IPS-15b (cell line): ENCODE data around the gene STK25.

Source experiments
- H3K27me3 ChIP-seq: one replicate; pipeline ENCODE4 v1.6.1; 2013; ENCODE audit warnings: low read length; ENCODE audit not compliant: control insufficient read depth, insufficient read depth
- H3K36me3 ChIP-seq: one replicate; pipeline ENCODE4 v1.6.1; 2013; ENCODE audit warnings: low read length; ENCODE audit not compliant: control insufficient read depth, insufficient read depth
- H3K4me1 ChIP-seq: one replicate; pipeline ENCODE4 v1.6.1; 2013; ENCODE audit warnings: mild to moderate bottlenecking, low read length; ENCODE audit not compliant: control insufficient read depth, insufficient read depth
- H3K4me3 ChIP-seq: one replicate; pipeline ENCODE4 v1.5.1; 2013; ENCODE audit warnings: low read depth, low read length
- H3K9ac ChIP-seq: one replicate; pipeline ENCODE4 v1.6.1; 2013; ENCODE audit warnings: low read depth, mild to moderate bottlenecking, low read length
- H3K9me3 ChIP-seq: one replicate; pipeline ENCODE4 v1.6.1; 2013; ENCODE audit warnings: mild to moderate bottlenecking, low read length; ENCODE audit not compliant: control insufficient read depth, insufficient read depth

Gene STK25

DNA sequence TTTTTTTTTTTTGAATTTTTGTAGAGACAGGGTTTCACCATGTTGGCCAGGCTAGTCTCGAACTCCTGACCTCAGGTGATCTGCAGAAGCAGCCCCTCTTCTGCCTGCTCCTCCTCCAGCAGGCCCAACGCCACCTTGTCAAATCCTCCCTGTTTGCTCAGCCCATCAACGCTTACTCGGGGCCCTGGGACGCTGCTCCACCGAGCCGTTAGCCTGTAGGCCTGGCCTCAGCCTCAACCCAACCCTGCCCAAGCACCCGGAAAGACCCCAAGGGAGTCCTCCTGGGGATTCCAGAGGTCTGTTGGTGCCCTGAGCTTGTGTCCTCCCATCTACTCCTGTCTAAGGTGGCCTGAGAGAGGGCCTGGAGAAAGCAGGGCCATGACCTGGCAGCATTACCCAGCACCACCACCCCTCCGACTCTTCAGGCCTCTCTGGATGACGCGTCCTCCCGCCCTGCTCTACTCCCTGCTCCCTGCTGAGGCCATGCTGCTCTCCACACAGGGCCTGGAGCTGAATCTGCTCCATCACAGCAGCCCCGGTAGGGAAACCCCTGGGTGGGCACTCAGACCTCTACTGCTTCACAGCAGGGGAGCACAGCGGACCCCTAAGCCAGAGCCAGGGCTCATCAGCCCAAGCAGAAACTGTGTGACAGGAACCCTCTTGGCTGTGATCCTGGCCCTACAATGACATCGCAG is 3.2 kb downstream of the STK25 start:
- no peaks in the 10 kb centered on the region for H3K9me3 ChIP-seq
- no peak overlapping the region for H3K4me3 ChIP-seq
- H3K9ac ChIP-seq = peak overlapping the region; percentile 8
- H3K4me1 ChIP-seq = peaks cover 4% of the 10 kb centered on the region
- H3K27me3 ChIP-seq = peaks cover 7% of the 10 kb centered on the region
- peaks cover 22% of the 10 kb centered on the region for H3K36me3 ChIP-seq

DNA sequence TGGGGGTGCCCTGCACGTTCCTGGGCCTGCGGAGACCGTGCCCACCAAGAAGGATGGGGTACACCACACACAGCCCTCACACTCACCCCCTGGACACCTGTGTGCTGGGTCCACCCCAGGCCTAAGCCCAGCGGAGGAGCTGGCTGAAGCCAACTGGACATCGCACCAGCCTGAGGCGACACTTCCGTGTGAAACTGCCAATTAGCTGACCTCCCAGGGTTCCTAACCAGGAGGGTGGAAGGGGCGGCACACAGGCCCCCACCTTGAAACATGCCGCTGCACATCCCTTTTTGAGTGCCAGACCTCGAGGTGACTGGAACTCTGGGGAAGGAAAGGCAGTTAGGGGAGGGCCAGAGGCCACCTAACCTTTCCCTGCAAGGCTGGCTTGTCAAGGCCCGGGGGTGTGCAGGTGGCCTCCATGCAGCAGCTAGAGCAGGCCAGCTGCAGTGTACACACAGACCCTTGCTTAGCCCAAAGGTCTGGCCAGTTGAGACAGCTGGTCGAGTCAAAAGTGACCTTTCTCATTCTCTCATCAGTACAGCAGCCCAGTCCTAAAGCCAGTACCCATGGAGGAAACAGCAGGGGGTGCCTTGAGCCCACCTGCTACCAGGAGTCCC is 4.5 kb downstream of the STK25 start:
- H3K9me3 ChIP-seq = no peaks in the 10 kb centered on the region
- no peak overlapping the region for H3K4me3 ChIP-seq
- H3K4me1 ChIP-seq = peaks cover 4% of the 10 kb centered on the region
- peaks cover 33% of the 10 kb centered on the region for H3K36me3 ChIP-seq
- no peak overlapping the region for H3K9ac ChIP-seq
- H3K27me3 ChIP-seq = no peaks in the 10 kb centered on the region

DNA sequence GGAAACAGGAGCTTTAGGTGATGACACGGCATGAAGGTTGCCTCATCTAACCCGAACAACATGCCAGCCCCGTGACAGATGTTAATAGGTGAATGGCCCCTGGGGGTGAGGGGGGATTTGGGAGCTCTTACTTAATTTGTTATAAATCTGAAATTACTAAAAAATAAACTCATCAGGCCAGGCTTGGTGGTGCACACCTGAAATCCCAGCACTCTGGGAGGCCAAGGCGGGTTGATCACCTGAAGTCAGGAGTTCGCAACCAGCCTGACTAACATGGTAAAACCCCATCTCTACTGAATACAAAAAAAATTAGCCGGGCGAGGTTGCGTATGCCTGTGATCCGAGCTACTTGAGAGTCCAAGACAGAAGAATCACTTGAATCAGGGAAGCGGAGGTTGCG is 6.1 kb downstream of the STK25 start:
- H3K4me3 ChIP-seq = no peak overlapping the region
- H3K27me3 ChIP-seq = no peaks in the 10 kb centered on the region
- peaks cover 4% of the 10 kb centered on the region for H3K4me1 ChIP-seq
- H3K36me3 ChIP-seq = peaks cover 47% of the 10 kb centered on the region
- no peaks in the 10 kb centered on the region for H3K9me3 ChIP-seq
- H3K9ac ChIP-seq = no peak overlapping the region

DNA sequence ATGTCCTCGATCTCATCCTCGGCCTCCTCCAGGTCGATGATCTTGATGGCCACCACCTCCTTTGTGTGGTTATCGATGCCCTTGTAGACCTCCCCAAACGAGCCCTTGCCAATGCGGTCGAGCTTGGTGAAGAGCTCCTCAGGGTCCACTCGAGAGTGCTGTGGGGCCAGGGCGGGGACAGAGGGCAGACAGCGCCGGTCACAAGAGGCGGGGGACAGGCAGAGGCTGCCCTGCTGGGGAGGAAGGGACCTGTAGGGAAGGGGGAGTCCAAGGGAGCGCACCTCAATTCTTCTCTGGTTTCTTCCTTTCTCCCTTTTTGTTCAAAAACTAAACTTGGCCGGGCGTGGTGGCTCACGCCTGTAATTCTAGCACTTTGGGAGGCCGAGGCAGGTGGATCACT is 6.8 kb downstream of the STK25 start:
- Histone ChIP-seq H3K4me3 (no peak overlapping the region), H3K4me1 (peaks cover 4% of the 10 kb centered on the region), H3K36me3 (peaks cover 54% of the 10 kb centered on the region), H3K9me3 (no peaks in the 10 kb centered on the region), H3K9ac (no peak overlapping the region), H3K27me3 (no peaks in the 10 kb centered on the region)

GRCh38 chr2:241501099-241501541 is 7.3 kb downstream of the STK25 start:
- peaks cover 4% of the 10 kb centered on the region for H3K4me1 ChIP-seq
- no peak overlapping the region for H3K4me3 ChIP-seq
- no peak overlapping the region for H3K9ac ChIP-seq
- H3K36me3 ChIP-seq = peaks cover 59% of the 10 kb centered on the region
- H3K9me3 ChIP-seq = no peaks in the 10 kb centered on the region
- no peaks in the 10 kb centered on the region for H3K27me3 ChIP-seq

DNA sequence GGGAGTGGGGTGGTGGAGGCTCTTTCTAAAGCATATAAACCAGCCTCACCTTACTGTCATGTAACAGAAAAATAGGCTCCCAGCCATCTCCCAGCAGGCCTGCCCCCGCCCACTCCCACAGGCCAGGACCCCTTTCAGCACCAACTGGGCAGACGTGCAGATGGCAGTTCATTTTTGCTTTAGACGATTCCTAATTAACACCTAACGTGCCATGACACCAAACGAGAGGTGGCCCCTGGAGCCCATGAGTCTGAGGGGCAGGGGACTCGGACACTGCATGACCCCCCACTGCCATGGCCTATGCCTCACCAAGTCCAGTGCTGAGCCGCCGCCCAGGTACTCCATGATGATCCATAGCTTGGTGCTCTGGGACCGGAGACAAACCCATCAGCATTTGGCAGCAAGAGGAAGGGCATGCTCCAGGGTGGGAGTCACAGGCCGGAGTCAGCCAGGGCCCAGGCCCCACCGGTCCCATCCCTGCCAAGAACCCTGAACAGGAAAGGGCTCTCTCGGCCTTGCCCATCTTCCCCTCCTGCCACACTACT is 7.9 kb downstream of the STK25 start:
- H3K9me3 ChIP-seq = no peaks in the 10 kb centered on the region
- H3K4me3 ChIP-seq = no peak overlapping the region
- no peaks in the 10 kb centered on the region for H3K4me1 ChIP-seq
- no peaks in the 10 kb centered on the region for H3K27me3 ChIP-seq
- peaks cover 61% of the 10 kb centered on the region for H3K36me3 ChIP-seq
- H3K9ac ChIP-seq = no peak overlapping the region

- H3K4me3 ChIP-seq = no peak overlapping the region
- no peaks in the 10 kb centered on the region for H3K27me3 ChIP-seq
- H3K4me1 ChIP-seq = no peaks in the 10 kb centered on the region
- H3K36me3 ChIP-seq = peaks cover 64% of the 10 kb centered on the region
- H3K9ac ChIP-seq = no peak overlapping the region
- no peaks in the 10 kb centered on the region for H3K9me3 ChIP-seq
These were observed 8.4 kb downstream of the STK25 start for GRCh38 chr2:241500016-241500415.

DNA sequence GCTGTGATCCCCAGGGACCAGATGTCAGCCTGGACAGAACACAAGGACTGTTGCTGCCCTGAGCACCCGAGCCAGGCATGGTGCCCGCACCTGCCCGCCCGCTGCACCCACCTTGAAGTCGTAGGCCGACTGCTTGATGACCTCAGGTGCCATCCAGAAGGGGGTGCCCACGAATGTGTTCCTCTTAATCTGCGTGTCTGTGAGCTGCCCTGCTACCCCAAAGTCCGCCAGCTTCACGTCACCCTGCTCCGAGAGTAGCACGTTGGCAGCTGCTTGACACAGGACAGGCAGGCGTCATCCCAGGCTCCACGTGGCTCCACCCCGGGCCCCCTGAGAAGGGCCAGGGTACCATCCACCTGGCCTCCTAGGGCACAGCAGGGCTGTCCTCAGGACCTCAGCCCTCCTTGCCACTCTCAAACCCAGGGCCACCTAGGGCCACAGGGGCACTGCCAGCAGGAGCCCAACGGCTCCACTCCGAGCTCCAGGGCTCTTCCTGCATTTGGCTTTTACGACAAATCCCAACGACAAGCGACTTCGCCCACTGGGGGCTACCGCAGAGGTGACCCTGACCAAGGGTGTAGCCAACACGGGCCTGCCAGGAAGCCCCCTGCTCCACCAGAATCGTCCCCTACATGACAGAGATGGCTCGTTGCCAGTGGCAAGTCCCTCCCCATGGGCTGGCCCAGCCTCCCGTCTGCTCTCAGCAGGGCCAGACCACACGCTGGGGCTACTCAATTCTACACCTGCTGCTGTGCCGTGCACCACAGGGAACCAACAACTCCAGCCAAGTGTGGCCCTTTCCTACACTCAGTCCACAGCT is 9.0 kb downstream of the STK25 start:
- Histone ChIP-seq H3K9ac (peak overlapping the region; percentile 24), H3K36me3 (peaks cover 67% of the 10 kb centered on the region), H3K4me3 (no peak overlapping the region)

GRCh38 chr2:241498115-241499070 is 10.0 kb downstream of the STK25 start:
- no peaks in the 10 kb centered on the region for H3K4me1 ChIP-seq
- no peaks in the 10 kb centered on the region for H3K9me3 ChIP-seq
- no peak overlapping the region for H3K4me3 ChIP-seq
- peaks cover 69% of the 10 kb centered on the region for H3K36me3 ChIP-seq
- H3K9ac ChIP-seq = no peak overlapping the region
- no peaks in the 10 kb centered on the region for H3K27me3 ChIP-seq

More for the DNA sequence above, 9.0 kb downstream of the STK25 start:
- no peaks in the 10 kb centered on the region for H3K9me3 ChIP-seq
- H3K27me3 ChIP-seq = no peaks in the 10 kb centered on the region
- no peaks in the 10 kb centered on the region for H3K4me1 ChIP-seq

DNA sequence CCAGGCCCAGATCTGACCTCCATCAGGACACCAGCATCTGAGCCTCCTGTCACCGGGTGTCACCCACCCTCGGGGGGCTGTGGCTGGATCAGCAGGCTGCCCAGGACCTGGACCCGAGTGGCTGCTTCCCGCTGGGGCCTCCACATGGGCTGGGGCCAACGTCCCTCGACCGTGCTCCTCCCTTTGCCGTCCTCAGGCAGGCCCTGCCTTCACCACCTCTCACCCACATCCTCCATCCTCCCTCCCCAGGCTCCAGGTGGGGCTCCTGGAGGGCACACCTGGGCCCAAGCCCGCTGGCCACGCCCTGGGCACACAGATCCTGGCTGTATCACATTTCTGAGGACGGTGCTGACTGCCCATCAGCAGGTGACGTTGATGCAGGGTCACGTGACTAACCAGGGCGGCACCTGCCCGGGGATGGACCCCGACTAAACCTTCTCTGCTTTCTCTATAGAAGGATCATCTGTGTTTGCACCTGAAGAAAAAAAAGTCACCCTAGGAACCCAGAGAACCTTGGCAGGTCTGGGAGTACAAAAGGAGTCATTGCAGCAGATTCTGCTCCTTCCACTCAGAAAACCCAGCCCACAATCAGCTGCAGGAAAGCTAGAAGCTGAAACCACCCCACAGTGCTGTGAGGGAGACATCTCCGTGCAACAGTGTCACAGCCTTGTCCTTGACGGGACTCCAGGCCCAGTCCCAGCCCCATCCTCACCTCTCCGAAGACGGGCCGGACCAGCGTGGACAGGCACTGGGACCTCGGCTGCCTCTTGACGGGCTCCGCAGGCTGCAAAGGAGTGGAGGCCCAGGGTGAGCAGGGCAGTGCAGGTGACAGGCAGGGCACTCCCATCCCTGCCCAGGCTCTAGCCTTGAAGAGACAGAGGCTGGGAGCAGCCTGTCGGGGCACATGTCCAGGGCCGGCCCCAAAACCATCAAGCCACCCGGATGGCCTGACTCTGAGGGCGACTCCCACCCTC is 11.2 kb downstream of the STK25 start:
- H3K9me3 ChIP-seq = no peaks in the 10 kb centered on the region
- H3K9ac ChIP-seq = no peak overlapping the region
- no peak overlapping the region for H3K4me3 ChIP-seq
- peaks cover 78% of the 10 kb centered on the region for H3K36me3 ChIP-seq
- no peaks in the 10 kb centered on the region for H3K4me1 ChIP-seq
- H3K27me3 ChIP-seq = no peaks in the 10 kb centered on the region
